ENCODE measurements around the gene COL25A1.

GRCh38 chr4:109032671-109033070 lies 269.8 kb downstream of the COL25A1 start:
- TF ChIP-seq CTCF (conservative IDR thresholded peaks at IDR 0.05) (no peak), ZFX (IDR thresholded peaks at IDR 0.05) (no peak)
